Mesothelial cell of epicardium (in vitro differentiated cells): ENCODE measurements around the gene ZNF630. TPM values are rescaled to one million over a fixed set of nuclear protein-coding genes. Genes with fewer than 3 reads are reported as not detected.

Experiments
- DNase-seq, 2 experiments: peaks; one replicate each; pipeline ENCODE4 v3.0.0; 2021; ENCODE audit warnings: low spot score in 2 of 2; ENCODE audit not compliant: unreplicated experiment in 2 of 2
- H3K27ac Mint-ChIP-seq: 2 replicates; pipeline ENCODE4 v1.8.0; 2021; ENCODE audit warnings: mixed read lengths
- H3K27me3 Mint-ChIP-seq: 2 replicates; pipeline ENCODE4 v1.8.0; 2021; ENCODE audit warnings: low read depth, mixed read lengths
- H3K36me3 Mint-ChIP-seq: 2 replicates; pipeline ENCODE4 v1.8.0; 2021; ENCODE audit warnings: mixed read lengths
- H3K4me1 Mint-ChIP-seq: 2 replicates; pipeline ENCODE4 v1.8.0; 2021; ENCODE audit warnings: mixed read lengths
- H3K4me3 Mint-ChIP-seq: 2 replicates; pipeline ENCODE4 v1.8.0; 2021; ENCODE audit warnings: mild to moderate bottlenecking, moderate library complexity, mixed read lengths
- H3K9me3 Mint-ChIP-seq: 2 replicates; pipeline ENCODE4 v1.8.0; 2021; ENCODE audit warnings: mixed read lengths
- CTCF ChIP-seq: fragments of 200-600 bp; sonication (generic); IDR thresholded peaks from one replicate; pipeline ENCODE4 v1.5.0; 2021; ENCODE audit warnings: antibody characterized with exemption; ENCODE audit not compliant: unreplicated experiment
- total RNA-seq: library from RNA; stranded (reverse); gene quantifications from 3 replicates; pipeline ENCODE4 v1.2.1, GENCODE V29; 2021

The ZNF630 gene
- total RNA-seq, 1 donor from 2014 or later: 6.6 TPM

GRCh38 chrX:48068096-48068887 lies 3.1 kb downstream of the ZNF630 start:
- DNase-seq: no peak
- Mint-ChIP-seq H3K27ac (no peak overlapping the region), H3K4me3 (no peak overlapping the region), H3K27me3 (no peaks in the 10 kb centered on the region), H3K9me3 (peaks cover 11% of the 10 kb centered on the region), H3K4me1 (peaks cover 13% of the 10 kb centered on the region), H3K36me3 (peaks cover 5% of the 10 kb centered on the region)
- TF ChIP-seq CTCF: no peak

- Mint-ChIP-seq H3K9me3 (peaks cover 32% of the 10 kb centered on the region), H3K36me3 (peaks cover 40% of the 10 kb centered on the region), H3K27ac (no peak overlapping the region), H3K4me3 (no peak overlapping the region), H3K27me3 (no peaks in the 10 kb centered on the region), H3K4me1 (no peaks in the 10 kb centered on the region)
- no peak for DNase-seq
- TF ChIP-seq CTCF: no peak
These were observed 7.2 kb downstream of the ZNF630 start for GRCh38 chrX:48064261-48064660.

- peaks cover 52% of the 10 kb centered on the region for H3K9me3 Mint-ChIP-seq
- no peak for DNase-seq
- no peak overlapping the region for H3K4me3 Mint-ChIP-seq
- H3K27ac Mint-ChIP-seq: no peak overlapping the region
- H3K36me3 Mint-ChIP-seq: peaks cover 52% of the 10 kb centered on the region
- H3K4me1 Mint-ChIP-seq: no peaks in the 10 kb centered on the region
- no peak for TF ChIP-seq CTCF
- no peaks in the 10 kb centered on the region for H3K27me3 Mint-ChIP-seq
These were observed 12.2 kb downstream of the ZNF630 start for GRCh38 chrX:48059296-48059639.

- H3K4me1 Mint-ChIP-seq: no peaks in the 10 kb centered on the region
- H3K9me3 Mint-ChIP-seq: peaks cover 52% of the 10 kb centered on the region
- H3K27ac Mint-ChIP-seq: no peak overlapping the region
- no peak overlapping the region for H3K4me3 Mint-ChIP-seq
- H3K27me3 Mint-ChIP-seq: no peaks in the 10 kb centered on the region
- no peak for DNase-seq
- peaks cover 52% of the 10 kb centered on the region for H3K36me3 Mint-ChIP-seq
- TF ChIP-seq CTCF: no peak
These were observed 12.7 kb downstream of the ZNF630 start for GRCh38 chrX:48058621-48059295.

- Mint-ChIP-seq H3K27me3 (no peaks in the 10 kb centered on the region), H3K27ac (no peak overlapping the region), H3K4me3 (no peak overlapping the region), H3K4me1 (peaks cover 5% of the 10 kb centered on the region), H3K36me3 (peaks cover 7% of the 10 kb centered on the region), H3K9me3 (peaks cover 21% of the 10 kb centered on the region)
- DNase-seq: no peak
- no peak for TF ChIP-seq CTCF
These were observed 24.6 kb downstream of the ZNF630 start for GRCh38 chrX:48046846-48047245.
